ENCODE results near the gene LARP4B. TPM values are rescaled to one million over a fixed set of nuclear protein-coding genes. Genes with fewer than 3 reads are reported as not detected.

Gene LARP4B
- total RNA-seq, 2 experiments from 2014 or later, result 101 to 104 TPM

DNA sequence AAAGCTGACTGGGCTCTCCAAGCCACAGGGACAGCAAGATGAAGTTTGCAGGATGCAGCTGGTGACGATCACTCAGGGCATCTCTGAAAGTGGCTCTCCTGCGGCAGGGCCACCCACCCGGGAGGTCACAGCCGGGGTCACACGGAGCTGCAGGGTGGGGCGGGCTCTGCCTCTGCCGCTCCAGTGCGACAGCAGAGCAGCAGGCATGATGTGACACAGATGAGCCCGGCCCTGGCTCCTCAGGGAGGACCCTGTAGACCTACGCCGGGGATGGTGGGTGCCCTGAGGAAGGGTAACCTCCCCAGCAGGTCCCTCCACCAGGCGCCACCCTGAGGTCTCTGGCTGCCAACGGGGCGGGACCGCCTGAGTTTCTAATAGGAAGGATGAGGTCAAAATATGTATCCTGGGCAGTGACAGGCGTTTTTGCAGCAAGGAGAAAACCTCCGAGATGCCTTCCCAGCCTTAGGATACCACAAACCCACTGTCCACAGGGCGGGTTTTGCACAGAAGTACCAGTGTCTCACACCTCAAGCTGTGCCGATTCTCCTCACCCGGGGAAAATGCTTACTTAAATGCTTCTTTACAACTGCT, 127.2 kb downstream of the LARP4B start:
- CTCF ChIA-PET, result interaction anchor here (2.5 kb wide), 1 partner anchor 15 kb away, joined by 7 read pairs; no protein-coding TSS in a partner anchor
- H3K4me3 Mint-ChIP-seq, result no peak overlapping the region
- intact Hi-C loops (cut with micrococcal nuclease), result no loop called here
- no peaks in the 10 kb centered on the region for H3K27me3 Mint-ChIP-seq
- H3K9me3 Mint-ChIP-seq, result peaks cover 3% of the 10 kb centered on the region
- POLR2A ChIA-PET, result no interaction called here
- H3K4me1 Mint-ChIP-seq (ENCODE audit: low read depth), result peaks cover 6% of the 10 kb centered on the region
- TF ChIP-seq, protein P1, sequence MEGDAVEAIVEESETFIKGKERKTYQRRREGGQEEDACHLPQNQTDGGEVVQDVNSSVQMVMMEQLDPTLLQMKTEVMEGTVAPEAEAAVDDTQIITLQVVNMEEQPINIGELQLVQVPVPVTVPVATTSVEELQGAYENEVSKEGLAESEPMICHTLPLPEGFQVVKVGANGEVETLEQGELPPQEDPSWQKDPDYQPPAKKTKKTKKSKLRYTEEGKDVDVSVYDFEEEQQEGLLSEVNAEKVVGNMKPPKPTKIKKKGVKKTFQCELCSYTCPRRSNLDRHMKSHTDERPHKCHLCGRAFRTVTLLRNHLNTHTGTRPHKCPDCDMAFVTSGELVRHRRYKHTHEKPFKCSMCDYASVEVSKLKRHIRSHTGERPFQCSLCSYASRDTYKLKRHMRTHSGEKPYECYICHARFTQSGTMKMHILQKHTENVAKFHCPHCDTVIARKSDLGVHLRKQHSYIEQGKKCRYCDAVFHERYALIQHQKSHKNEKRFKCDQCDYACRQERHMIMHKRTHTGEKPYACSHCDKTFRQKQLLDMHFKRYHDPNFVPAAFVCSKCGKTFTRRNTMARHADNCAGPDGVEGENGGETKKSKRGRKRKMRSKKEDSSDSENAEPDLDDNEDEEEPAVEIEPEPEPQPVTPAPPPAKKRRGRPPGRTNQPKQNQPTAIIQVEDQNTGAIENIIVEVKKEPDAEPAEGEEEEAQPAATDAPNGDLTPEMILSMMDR (IDR thresholded peaks at IDR 0.05), result no peak
- ATAC-seq (peak; percentile 35), DNase-seq (no peak)
- peaks cover 14% of the 10 kb centered on the region for H3K36me3 Mint-ChIP-seq (ENCODE audit: low read depth)
- no peak overlapping the region for H3K27ac Mint-ChIP-seq

DNA sequence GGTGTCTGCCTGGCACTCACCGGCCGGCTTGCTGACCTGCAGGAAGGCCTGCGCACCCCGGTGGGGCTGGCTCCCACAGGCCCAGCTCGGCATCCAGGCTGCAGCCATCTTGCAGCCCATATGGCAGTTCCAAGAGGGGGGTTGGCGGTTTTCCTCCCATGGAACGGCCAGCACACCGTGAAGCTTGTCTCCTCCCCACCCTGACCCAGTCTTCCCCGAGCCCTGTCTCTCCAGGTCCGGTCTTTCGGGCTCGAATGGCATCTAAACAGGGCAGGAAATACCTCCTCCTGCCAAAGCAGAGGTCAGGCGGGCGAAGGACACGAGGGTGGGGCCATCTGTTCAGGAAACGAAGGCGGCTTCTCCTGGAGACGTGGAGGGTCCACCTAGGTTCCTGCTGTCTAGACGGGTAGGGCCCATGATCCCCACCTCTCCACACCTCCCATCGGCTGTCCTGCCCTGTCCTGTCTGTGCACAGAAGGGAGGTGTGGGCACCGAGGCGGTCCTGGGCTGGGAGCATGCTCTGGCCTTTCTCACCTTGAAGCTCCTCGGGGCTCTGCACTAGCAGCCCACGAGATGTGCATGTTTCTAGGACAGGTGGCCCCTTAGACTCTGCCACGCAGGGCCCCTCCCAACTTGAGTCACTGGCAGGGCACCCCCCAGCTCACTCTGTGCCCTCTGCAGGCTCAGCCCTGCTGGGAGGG, 128.3 kb downstream of the LARP4B start:
- intact Hi-C loops (cut with micrococcal nuclease), result no loop called here
- Mint-ChIP-seq H3K4me1 (ENCODE audit: low read depth) (peaks cover 6% of the 10 kb centered on the region), H3K27me3 (no peaks in the 10 kb centered on the region), H3K4me3 (no peak overlapping the region), H3K27ac (no peak overlapping the region), H3K36me3 (ENCODE audit: low read depth) (peaks cover 8% of the 10 kb centered on the region), H3K9me3 (peaks cover 3% of the 10 kb centered on the region)
- TF ChIP-seq, protein P1 (IDR thresholded peaks at IDR 0.05), result no peak
- ChIA-PET CTCF (interaction anchor here (2.5 kb wide), 1 partner anchor 14 kb away, joined by 7 read pairs; no protein-coding TSS in a partner anchor), POLR2A (no interaction called here)
- DNase-seq, result no peak
- ATAC-seq, result no peak

DNA sequence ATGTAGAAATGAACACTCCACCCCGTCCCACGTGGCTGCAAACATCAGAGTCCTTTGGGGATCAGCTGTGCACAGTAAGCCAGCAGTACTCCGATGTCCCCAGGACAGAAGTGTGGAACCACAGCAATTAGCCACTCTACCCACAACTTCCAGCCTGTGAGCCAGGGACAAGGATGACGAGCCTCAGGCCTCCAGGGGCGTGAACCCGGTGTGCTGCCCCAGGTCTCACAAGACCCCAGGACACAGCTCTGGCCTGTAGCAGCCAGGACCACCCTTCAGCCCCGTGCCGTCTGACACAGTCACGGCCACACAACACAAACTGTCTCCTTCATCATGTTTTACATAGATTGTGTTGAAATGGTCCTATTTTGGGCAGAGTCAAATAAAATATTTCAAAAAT, 129.0 kb downstream of the LARP4B start:
- POLR2A ChIA-PET, result no interaction called here
- intact Hi-C loops (cut with micrococcal nuclease), result no loop called here
- TF ChIP-seq, protein P1 (IDR thresholded peaks at IDR 0.05), result no peak
- peaks cover 8% of the 10 kb centered on the region for H3K36me3 Mint-ChIP-seq (ENCODE audit: low read depth)
- peaks cover 6% of the 10 kb centered on the region for H3K4me1 Mint-ChIP-seq (ENCODE audit: low read depth)
- no peaks in the 10 kb centered on the region for H3K27me3 Mint-ChIP-seq
- CTCF ChIA-PET, result interaction anchor here (2.5 kb wide), 1 partner anchor 13 kb away, joined by 7 read pairs; no protein-coding TSS in a partner anchor
- H3K4me3 Mint-ChIP-seq, result no peak overlapping the region
- ATAC-seq (no peak), DNase-seq (no peak)
- H3K9me3 Mint-ChIP-seq, result peaks cover 5% of the 10 kb centered on the region
- H3K27ac Mint-ChIP-seq, result no peak overlapping the region

DNA sequence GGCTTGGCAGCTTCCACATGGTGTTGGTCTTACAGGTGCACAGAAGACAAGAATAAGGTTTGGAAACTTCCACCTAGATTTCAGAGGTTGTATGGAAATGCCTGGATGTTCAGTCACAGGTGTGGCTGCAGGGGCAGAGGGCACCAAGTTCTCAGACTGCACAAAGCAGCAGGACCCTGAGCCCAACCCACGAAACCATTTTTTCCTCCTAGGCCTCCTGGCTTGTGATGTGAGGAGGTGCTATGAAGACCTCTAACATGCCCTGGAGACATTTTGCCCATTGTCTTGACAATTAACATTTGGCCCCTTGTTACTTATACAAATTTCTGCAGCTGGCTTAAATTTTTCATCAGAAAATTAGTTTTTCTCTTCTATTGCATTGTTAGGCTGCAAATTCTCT, 134.3 kb downstream of the LARP4B start:
- TF ChIP-seq, protein P1 (IDR thresholded peaks at IDR 0.05), result no peak
- CTCF ChIA-PET, result no interaction called here
- no peak for ATAC-seq
- H3K27ac Mint-ChIP-seq, result no peak overlapping the region
- no peak for DNase-seq
- intact Hi-C loops (cut with micrococcal nuclease), result no loop called here
- peaks cover 6% of the 10 kb centered on the region for H3K36me3 Mint-ChIP-seq (ENCODE audit: low read depth)
- no peak overlapping the region for H3K4me3 Mint-ChIP-seq
- H3K9me3 Mint-ChIP-seq, result peaks cover 15% of the 10 kb centered on the region
- no peaks in the 10 kb centered on the region for H3K27me3 Mint-ChIP-seq
- POLR2A ChIA-PET, result no interaction called here
- no peaks in the 10 kb centered on the region for H3K4me1 Mint-ChIP-seq (ENCODE audit: low read depth)

DNA sequence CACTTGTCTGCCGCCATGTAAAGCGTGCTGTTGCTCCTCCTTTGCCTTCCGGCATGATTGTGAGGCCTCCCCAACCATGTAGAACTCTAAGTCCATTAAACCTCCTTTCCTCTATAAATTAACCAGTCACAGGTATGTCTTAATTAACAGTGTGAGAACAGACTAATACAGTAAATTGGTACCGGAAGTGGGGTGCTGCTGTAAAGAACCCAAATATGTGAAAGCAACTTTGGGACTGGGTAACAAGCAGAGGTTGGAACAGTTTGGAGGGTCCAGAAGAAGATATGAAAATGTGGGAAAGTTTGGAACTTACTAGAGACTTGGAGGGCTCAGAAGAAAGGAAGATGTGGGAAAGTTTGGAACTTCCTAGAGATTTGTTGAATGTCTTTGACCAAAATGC, 135.3 kb downstream of the LARP4B start:
- Mint-ChIP-seq H3K36me3 (ENCODE audit: low read depth) (peaks cover 6% of the 10 kb centered on the region), H3K27me3 (no peaks in the 10 kb centered on the region), H3K9me3 (peaks cover 15% of the 10 kb centered on the region), H3K27ac (no peak overlapping the region), H3K4me1 (ENCODE audit: low read depth) (no peaks in the 10 kb centered on the region), H3K4me3 (no peak overlapping the region)
- ATAC-seq, result no peak
- intact Hi-C loops (cut with micrococcal nuclease), result no loop called here
- ChIA-PET CTCF (no interaction called here), POLR2A (no interaction called here)
- TF ChIP-seq, protein P1 (IDR thresholded peaks at IDR 0.05), result no peak
- DNase-seq, result no peak

Data from activated CD8-positive, alpha-beta T cell treated with anti-CD3 and anti-CD28 coated beads for 36 hours (primary cell).